ENCODE measurements around the gene PHETA1.
"Not testable (repeated sequence)": the region's sequence is repeated elsewhere in the genome, so short reads cannot be mapped to it uniquely, and the experiment has no call there.

The PHETA1 gene

DNA sequence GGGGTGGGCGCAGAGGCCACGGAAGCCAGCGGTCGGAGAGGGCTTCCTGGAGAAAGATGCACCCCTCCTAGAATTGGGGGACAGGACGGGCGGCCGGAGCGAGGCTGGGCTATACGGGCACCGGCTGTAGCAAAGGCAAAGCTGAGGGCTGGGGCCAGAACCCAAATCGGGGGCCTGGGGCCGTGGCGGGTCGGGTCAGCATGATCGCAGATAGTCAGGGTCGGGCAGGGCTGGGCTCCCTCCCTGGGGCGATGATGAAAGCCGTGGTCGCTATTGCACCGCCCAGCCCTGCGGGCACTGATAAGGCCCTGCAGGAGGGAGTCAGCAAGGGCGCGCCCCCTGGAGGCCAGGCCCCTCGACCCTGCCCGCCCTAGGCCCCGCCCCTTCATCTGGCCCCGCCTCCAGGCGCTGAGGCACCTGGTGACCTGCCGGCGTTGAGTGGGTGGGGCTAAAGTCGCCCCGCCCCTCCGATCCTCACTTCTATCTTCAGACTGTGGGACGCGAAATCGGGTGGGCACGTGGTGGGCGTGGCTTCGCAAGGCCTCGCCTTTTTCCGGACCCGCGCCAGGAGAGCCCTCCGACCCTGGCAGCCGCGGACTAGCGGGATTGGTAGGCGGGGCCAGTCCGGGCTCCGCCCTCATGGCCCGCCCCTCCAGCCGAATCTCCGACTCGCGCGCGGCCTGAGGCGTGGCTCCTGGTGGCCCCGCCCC, 36.4 kb upstream of the PHETA1 start:
- peak; percentile 95 for DNase-seq

DNA sequence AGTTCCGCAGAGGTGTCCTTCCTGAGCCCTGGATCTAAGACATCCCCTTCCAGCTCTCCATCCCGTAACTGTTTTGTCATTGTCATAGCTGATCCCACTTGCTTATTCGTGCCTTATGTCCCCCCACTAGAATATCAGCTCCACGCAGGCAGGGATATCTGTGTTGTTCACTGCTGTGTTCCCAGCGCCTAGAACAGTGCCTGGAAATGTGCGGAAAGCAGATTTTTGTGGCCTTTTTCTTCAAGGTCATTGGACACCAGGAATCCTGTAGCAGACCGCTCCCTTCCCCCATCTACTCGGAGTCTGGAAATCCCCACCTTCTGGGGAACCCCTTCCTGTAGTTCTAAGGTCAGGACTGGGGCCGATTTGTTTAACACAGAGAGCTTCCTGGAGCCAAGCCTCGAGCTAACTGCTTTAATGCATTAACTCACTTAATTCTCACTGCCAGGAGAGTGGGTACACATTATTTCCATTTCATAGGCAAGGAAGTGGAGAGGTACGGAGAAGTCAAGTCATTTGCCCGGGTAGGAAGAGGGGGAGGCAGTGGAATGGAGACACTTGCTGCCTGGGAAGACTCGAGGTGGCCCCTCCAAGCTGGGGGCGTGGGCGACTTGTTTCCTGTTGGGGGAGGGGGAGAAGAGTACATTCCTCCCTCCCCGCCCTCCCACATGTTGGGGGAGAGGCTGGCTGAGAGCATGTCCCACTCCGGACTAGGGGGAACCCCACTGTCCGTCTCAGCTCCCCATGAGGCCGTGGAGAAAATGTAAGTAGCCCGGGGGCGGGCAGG, 35.7 kb upstream of the PHETA1 start:
- DNase-seq: peak; percentile 63

DNA sequence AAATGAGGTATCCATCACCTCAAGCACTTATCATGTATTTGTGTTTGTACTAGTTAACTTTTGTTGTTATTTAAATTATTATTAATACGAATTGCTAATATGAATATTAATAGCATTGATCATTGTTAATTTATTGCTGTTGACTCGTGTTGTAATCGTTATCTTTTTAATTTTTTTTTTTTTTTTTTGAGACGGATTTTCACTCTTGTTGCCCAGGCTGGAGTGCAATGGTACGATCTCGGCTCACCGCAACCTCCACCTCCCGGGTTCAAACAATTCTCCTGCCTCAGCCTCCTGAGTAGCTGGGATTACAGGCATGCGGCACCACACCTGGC, 33.6 kb upstream of the PHETA1 start:
- not testable (repeated sequence) for DNase-seq

DNA sequence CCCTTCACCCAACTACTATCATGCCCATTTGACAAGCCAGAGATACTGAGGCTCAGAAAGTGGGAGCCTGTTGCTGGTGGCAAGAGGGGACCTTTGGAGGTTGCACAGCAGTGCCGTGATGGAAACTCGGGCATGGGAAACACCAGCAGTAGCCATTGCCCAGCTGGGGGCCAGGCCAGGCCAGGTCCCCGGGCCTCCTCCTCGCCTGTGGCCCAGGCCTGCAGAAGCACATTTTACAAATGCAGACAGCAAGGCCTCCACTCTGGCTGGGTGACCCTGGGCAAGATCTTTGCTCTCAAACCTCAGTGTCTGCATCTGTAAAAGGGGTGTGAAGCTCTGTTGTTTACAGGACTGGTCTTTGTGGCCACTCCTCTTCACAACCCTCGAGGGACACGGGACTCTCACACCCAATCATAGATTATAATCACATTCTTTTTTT, 32.3 kb upstream of the PHETA1 start:
- no peak for DNase-seq

DNA sequence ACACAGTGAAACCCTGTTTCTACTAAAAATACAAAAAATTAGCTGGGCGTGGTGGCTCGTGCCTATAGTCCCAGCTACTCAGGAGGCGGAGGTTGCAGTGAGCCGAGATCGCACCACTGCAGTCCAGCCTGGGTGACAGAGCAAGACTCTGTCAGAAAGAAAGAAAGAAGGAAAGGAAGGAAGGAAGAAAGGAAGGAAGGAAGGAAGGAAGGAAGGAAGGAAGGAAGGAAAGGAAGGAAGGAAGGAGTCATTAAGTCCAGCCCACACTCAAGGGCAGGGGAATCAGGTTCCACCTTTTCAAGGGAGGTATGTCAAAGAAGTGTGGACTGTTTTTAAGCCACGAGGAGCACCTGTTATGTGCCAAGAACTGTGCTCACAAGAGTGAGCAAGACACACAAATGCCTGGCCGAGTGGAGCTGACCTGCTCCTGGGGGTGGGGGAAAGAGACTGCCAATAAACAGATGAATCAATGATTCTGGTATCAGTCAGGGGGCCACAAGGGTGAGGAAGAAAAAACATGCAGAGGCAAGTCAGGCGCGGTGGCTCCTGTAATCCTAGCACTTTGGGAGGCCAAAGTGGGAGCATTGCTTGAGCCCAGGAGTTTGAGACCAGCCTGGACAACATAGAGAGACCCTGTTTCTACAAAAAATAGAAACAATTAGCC, 31.0 kb upstream of the PHETA1 start:
- DNase-seq: not testable (repeated sequence)

DNA sequence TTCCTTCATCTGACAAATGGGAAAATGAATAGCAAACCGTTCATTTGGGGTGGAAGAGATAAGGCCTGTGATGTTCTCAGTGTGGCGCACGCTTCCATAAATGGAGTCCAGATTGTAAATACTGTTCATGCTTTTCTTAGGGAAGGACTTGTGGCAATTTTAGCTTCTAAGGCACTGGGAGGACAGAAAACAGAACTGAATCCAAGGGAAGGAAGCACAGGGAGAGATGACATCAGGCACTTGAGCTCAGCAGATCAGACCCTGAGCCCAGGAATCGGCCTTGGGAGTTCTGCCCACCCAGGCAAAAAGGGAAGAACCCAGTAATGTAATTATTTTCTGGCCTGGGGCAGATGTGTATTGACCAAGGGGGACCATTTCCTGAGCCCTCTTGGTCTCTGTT, 29.6 kb upstream of the PHETA1 start:
- DNase-seq: no peak

DNA sequence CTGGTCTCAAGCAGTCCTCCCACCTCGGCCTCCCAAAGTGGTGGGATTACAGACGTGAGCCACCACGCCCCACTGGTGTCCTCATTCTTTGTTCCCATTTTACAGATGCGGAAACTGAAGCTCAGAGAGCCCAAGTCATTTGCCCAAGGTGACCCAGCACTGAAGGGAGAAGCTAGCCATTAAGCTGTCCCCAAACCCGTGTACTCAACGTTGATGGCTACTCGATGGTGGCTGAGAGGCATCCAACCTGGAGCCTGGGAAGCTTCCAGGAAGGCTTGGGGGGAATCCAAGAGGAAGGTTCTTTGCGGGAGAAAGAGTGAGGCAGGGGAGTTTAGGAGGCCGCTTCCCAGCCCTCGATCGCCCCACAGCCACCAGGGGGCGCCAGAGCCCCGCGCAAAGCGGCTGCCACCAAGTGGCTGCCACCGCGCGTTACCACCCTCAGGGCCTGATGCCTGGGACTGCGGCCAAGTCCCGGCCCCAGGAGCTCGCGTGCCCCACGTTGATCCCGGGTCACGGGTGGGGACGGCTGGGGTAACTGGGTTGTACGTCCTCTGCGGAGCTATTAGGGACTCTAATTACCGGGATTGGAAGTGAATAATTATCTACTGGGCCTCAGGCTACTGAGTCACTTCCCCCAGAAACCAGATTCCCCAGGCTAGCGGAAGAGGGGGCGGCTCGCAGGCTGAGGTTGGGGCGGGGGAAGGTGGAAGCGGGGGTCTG, 28.0 kb upstream of the PHETA1 start:
- peak; percentile 88 for DNase-seq

DNA sequence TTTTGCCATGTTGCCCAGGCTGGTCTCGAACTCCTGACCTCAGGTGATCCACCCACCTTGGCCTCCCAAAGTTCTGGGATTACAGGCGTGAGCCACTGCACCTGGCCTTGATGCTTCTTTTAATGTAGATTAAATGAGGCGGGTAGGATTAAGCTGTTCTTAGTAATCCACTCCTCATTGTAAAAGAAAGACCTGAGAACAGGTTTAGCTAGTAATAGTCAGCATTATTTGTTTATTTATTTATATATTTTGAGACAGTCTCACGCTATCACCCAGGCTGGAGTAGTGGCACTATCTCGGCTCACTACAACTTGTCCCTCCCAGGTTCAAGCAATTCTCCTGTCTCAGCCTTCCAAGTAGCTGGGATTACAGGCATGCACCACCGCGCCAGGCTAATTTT, 27.4 kb upstream of the PHETA1 start:
- not testable (repeated sequence) for DNase-seq

DNA sequence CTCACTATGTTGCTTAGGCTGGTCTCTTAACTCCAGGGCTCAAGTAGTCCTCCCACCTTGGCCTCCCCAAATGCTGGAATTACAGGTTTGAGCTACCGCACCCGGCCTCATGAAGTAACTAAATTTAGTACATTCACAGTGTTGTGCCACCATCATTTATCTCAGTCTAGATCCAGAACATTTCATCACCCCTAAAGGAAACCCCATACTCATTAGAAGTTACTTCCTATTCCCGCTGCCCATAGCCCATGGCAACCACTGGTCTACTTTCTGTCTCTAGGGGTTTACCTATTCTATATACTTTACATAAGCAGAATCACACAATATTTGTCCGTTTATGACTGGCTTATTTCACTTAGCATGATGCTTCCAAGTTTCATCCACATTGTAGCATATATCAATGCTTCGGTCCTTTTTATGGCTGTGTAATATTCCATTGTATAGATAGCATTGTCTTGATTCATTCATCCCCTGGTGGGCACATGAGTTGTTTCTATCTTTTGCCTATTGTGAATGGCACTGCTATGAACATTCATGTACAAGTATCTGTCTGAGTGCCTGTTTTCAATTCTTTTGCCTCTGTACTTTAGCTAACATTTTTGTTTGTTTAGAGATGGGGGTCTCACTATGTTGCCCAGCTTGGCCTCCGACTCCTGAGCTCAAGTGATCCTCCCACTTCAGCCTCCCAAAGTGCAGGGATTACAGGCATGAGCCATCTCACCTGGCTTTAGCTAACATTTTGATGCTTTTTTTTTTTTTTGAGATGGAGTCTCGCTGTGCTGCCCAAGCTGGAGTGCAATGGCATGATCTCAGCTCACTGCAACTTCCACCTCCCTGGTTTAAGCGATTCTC, 26.7 kb upstream of the PHETA1 start:
- DNase-seq: no peak

DNA sequence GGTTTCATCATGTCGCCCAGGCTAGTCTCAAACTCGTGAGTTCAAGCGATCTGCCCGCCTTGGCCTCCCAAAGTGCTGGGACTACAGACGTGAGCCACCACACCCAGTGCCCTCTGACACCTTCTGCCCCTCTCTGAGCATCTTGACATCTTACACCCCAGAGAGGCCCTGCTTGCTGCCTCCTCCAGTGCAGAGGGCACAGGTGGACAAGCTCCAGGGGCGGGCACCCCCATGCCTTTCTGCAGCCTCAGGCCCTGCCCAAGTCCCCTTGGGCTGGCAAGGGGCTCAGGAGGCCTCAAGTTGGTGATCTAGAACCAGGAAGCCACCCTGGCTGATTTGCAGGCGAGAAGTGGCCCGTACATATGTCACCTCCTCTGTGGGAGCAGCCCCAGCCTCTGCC, 25.6 kb upstream of the PHETA1 start:
- no peak for DNase-seq

DNA sequence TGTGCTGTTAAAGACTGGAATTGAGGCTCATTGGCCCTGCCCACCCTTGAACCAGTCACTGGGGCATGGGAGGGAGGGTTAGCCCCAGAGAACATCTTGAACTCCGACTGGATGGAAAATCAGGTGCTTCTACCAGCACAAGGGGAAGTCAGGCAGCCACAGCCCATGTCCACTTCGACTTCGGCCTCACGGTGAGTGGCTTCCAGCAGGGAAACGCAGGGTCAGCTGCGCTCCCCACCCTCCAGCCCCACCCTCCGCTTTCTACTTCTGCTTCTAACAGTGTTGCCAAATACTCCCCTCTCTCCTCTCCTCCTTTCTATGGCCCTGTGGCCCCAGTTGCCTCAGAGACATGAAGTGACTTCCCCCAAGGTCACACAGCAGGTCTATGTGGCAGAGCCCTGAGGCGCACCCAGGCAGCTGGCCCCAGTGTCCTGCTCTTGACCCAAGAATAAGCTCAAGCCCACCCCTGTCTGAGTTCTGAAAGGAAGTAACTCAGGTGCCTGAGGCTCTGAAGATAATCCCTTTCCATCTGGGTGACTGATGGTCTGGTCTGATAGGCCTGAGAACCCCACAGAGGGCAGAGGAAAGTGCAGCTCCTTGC, 24.9 kb upstream of the PHETA1 start:
- DNase-seq: peak; percentile 44

DNA sequence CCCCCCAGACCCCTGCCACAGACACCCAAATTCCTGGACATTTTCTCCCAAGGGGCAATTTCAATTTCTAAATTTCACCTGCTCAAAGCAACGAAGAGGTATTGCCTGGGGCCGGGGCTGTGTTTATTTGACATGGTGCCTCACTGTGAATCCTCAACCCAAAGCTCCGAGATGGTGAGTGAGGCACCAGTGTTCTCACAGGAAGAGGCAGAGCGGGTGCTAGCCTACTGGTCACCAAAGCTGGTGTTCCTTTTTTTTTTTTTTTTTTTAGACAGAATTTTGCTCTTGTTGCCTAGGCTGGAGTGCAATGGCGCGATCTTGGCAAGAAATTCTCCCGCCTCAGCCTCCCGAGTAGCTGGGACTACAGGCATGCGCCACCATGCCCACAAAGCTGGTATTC, 22.0 kb upstream of the PHETA1 start:
- no peak for DNase-seq

DNA sequence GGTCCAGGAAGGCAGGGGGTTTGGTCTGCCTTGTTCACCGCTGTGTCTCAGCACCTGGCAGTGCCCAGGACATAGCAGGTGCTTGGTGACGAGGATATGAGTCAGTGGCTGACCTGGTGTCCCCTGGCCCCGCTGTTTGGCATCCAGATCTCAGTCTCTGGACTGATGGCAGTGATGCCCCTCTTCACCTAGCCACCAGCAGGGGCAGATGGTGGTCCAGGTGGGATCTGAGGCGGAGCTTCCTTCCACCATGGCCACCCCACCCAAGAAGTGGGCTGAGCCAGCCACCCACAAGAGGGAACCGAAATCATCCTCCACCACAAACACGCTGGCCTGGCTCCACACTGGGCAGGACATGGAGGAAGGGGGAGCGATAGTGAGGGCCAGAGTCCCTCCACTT, 20.7 kb upstream of the PHETA1 start:
- DNase-seq: no peak

DNA sequence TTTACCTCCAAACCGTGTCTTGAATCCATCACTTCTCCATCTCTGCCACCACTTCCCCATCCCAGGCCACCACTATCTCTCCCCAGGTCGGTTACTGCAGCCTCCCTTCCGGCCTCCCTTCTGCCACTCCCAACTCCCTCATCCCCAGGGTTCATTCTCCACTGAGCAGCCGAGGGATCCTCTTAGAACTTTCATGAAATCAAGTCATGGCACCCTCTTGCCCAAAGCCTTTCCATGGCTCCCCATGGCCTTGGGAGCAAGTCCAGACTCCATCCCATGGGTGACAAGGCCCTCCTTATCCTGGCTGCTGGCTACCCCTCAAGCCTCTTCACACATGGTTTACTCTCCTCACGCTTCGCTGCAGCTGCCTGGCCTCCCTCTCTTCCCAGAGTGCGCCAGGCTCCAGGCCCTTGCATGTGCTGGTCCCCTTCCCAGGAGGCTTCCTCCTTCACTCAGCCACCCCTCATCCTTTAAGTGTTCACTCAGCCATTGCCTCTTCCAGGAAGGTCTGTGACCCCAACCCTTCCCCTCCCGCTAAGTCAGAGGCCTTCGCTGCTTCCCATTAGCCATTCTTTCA, 18.9 kb upstream of the PHETA1 start:
- DNase-seq: no peak

DNA sequence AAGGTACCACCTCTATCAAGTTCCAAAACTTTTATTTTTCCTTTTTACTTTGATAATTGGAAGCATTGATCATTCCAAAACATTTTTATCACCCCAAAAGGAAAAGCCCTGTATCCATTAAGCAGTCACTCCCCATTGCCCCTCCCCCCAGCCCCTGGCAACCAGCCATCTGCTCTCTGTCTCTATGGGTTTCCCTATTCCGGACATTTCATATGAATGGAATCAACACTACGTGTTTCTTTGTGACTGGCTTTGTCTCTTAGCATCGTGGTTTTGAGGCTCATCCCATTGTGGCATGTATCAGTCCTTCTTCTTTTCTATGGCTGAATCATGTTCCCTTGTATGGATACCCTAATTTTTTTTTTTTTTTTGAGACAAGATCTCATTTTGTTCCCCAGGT, 18.0 kb upstream of the PHETA1 start:
- DNase-seq: no peak

DNA sequence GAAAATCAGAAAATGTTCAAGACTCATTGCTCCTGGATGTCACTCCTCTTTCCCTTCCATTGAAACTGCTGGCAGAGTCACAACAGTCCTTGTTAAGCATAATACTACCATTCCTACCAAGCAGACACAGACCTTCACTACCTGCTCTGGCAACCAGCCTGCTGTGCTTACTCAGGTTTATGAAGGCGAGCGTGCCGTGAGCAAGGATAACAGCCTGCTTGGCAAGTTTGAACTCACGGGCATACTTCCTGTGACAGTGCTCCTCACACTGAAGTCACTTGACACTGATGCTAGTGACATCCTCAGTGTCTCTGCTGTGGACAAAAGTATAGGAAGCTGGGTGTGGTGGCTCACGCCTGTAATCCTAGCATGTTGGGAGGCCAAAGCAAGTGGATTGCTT, 15.7 kb upstream of the PHETA1 start:
- DNase-seq: no peak

DNA sequence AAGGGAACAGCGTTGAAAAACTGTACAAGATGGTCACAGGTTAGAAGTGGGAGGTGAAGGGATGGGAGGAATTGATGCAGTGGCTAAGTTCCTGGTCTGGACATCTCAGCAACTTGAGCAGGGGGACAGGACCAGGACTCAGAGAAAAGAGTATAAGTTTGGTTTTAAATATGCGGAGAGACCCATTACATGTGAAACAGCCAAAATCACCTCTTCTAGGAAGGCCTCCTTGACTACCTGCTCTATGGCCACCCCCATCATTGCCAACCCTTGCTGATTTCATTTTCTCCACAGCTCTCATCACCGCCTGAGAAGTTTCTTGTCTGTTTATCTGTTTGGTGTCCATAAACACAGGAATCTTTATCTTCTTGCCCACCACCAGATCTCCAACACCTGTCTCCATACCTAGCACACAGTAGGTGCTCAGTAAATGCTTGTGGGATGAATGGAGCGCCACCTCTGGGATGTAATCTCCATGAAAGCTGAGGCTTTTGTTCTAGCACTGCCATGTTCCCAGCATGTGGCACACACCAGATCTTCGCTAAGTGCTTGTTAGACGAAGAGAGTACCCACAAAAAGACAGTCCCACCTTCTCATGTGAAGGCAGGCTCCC, 11.2 kb upstream of the PHETA1 start:
- no peak for DNase-seq

DNA sequence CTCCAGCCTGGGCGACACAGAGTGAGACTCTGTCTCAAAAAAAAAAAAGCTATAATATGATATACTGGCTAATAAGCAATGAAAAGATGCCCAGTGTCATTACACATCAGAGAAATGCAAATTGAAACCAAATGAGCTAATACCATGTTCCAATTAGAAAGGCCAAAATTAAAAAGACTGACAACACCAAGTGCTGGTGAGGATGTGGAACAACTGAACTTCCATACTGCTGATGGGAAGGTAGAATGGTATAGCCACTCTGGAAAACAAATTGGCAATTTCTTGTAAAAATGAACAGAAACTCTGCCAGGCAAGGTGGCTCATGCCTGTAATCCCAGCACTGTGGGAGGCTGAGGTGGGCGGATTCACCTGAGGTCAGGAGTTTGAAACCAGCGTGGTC, 8.5 kb upstream of the PHETA1 start:
- DNase-seq: no peak

DNA sequence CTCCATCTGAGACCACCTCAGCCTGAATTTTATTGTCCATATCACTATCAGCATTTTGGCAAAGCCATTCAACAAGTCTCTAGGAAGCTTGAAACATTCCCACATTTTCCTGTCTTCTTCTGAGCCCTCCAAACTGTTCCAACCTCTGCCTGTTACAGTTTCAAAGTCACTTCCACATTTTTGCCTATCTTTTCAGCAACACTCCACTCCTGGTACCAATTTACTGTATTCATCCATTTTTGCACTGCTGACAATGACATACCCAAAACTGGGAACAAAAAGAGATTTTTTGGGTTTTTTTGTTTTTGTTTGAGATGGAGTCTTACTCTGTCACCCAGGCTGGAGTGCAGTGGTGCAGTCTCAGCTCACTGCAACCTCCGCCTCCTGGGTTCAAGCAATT, 4.3 kb upstream of the PHETA1 start:
- DNase-seq: not testable (repeated sequence)

DNA sequence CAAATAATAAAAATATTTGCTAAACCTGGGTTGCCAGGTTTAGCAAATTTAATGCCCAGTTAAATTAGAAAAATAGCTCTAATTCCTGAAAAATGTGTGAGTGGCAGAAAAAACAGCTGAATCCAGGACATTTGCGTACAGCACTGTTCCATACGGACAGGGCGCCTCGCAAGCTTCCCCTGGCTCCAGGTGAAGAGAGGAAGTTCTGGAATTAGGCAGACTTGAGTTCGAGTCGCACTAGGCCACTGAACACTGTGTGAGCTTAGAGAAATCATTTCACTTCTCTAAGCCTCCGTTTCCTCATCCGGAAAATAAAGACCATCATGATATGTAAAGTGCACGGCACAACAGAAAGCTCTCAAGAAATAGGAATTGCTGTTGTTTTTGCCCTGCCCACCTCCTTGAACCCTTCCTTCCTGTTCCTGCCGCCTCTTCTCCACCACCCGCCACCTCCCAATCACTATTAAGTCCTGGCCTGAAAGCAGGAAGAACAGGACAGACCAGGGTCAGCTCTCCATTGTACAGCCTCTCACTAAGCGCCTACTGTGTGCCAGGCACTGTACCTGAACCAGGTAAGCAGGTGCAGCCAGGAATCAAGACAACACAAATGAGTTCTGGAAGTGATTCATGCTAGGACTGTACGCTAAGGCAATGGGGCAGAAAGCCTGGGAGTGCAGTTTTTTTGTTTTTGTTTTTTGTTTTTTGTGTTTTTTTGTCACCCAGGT, 763 bp upstream of the PHETA1 start:
- no peak for DNase-seq
